ENCODE results near the gene PLP2. TPM values are rescaled to one million over a fixed set of nuclear protein-coding genes. Genes with fewer than 3 reads are reported as not detected.

Gene PLP2
- total RNA-seq, 1 experiment from 2014 or later: 293 TPM

- Histone ChIP-seq H3K9me3 (ENCODE audit: control insufficient read depth, insufficient read depth, low read depth, low read length) (no peaks in the 10 kb centered on the region), H3K4me3 (ENCODE audit: low read depth in 2 of 2, low read length in 2 of 2) (no peak overlapping the region), H3K27me3 (ENCODE audit: control insufficient read depth, insufficient read depth, low read length) (no peaks in the 10 kb centered on the region), H3K36me3 (ENCODE audit: control insufficient read depth, insufficient read depth, low read length) (no peaks in the 10 kb centered on the region), H3K4me1 (ENCODE audit: control insufficient read depth, insufficient read depth, low read length) (no peaks in the 10 kb centered on the region), H3K27ac (ENCODE audit: low read length) (no peak overlapping the region)
- BruUV-seq (replicated peaks): no TSS peak
- intact Hi-C loops (cut with micrococcal nuclease; ENCODE audit: unreplicated experiment) (no loop called here), in situ Hi-C loops (cut with HindIII; ENCODE audit: low pct_unique_long_range_greater_than_20kb, low sequenced_read_pairs) (no loop called here)
- CTCF ChIA-PET: no interaction called here
- ATAC-seq: no peak
- no peak for DNase-seq (ENCODE audit: low read depth, low spot score)
- TF ChIP-seq POLR2AphosphoS5 (IDR thresholded peaks at IDR 0.05; ENCODE audit: low read depth, low read length): no peak
- TF ChIP-seq REST (IDR thresholded peaks at IDR 0.05; ENCODE audit: insufficient read depth in 1 of 2, low read depth in 2 of 2, low read length in 1 of 2): no peak
- no peak for TF ChIP-seq SIN3A (IDR thresholded peaks at IDR 0.05; ENCODE audit: borderline replicate concordance, insufficient read depth, low read depth, low read length)
- no peak for TF ChIP-seq CTCF (IDR thresholded peaks at IDR 0.05)
- no peak for TF ChIP-seq TCF7L2 (IDR thresholded peaks at IDR 0.05; ENCODE audit: low read depth, low read length)
- POLR2A ChIA-PET: no interaction called here
Observed at GRCh38 chrX:49211074-49211473, 39.4 kb downstream of the PLP2 start.

GRCh38 chrX:49212209-49212608 is 40.5 kb downstream of the PLP2 start:
- Histone ChIP-seq H3K36me3 (ENCODE audit: control insufficient read depth, insufficient read depth, low read length) (no peaks in the 10 kb centered on the region), H3K27ac (ENCODE audit: low read length) (no peak overlapping the region), H3K27me3 (ENCODE audit: control insufficient read depth, insufficient read depth, low read length) (no peaks in the 10 kb centered on the region), H3K9me3 (ENCODE audit: control insufficient read depth, insufficient read depth, low read depth, low read length) (no peaks in the 10 kb centered on the region), H3K4me3 (ENCODE audit: low read depth in 2 of 2, low read length in 2 of 2) (no peak overlapping the region), H3K4me1 (ENCODE audit: control insufficient read depth, insufficient read depth, low read length) (no peaks in the 10 kb centered on the region)
- ChIA-PET CTCF (no interaction called here), POLR2A (no interaction called here)
- in situ Hi-C loops (cut with HindIII; ENCODE audit: low pct_unique_long_range_greater_than_20kb, low sequenced_read_pairs) (no loop called here), intact Hi-C loops (cut with micrococcal nuclease; ENCODE audit: unreplicated experiment) (no loop called here)
- no peak for ATAC-seq
- DNase-seq (ENCODE audit: low read depth, low spot score): no peak
- BruUV-seq (replicated peaks): no TSS peak
- no peak for TF ChIP-seq TCF7L2 (IDR thresholded peaks at IDR 0.05; ENCODE audit: low read depth, low read length)
- no peak for TF ChIP-seq SIN3A (IDR thresholded peaks at IDR 0.05; ENCODE audit: borderline replicate concordance, insufficient read depth, low read depth, low read length)
- TF ChIP-seq POLR2AphosphoS5 (IDR thresholded peaks at IDR 0.05; ENCODE audit: low read depth, low read length): no peak
- no peak for TF ChIP-seq CTCF (IDR thresholded peaks at IDR 0.05)
- TF ChIP-seq REST (IDR thresholded peaks at IDR 0.05; ENCODE audit: insufficient read depth in 1 of 2, low read depth in 2 of 2, low read length in 1 of 2): no peak

Measured in Panc1 (cell line).